HG02884 (cell line): Measurements from ENCODE around the gene PHF1.
"Not testable (repeated sequence)": the region's sequence is repeated elsewhere in the genome, so short reads cannot be mapped to it uniquely, and the experiment has no call there.

Experiments used
- ATAC-seq: cut with Tn5 transposase; IDR thresholded peaks from one replicate; pipeline ENCODE4 v1.9.1; 2021; ENCODE audit warnings: mild to moderate bottlenecking, moderate library complexity; ENCODE audit not compliant: unreplicated experiment

Gene PHF1

GRCh38 chr6:33391278-33391921 lies 19.4 kb upstream of the PHF1 start, which contains the start of gene KIFC1:
Gene KIFC1, plus strand, starts transcription at chr6:33391823. Its CDS starts 163 bp downstream, at chr6:33391986.
- ATAC-seq = peak; percentile 79

GRCh38 chr6:33391922-33392594 lies 18.8 kb upstream of the PHF1 start:
- ATAC-seq = peak; percentile 13

GRCh38 chr6:33392595-33392948 lies 18.2 kb upstream of the PHF1 start:
- no peak for ATAC-seq

- no peak for ATAC-seq
Observed at GRCh38 chr6:33392979-33393378, 17.8 kb upstream of the PHF1 start.

- ATAC-seq = no peak
Observed at GRCh38 chr6:33397541-33397940, 13.3 kb upstream of the PHF1 start.

- ATAC-seq = not testable (repeated sequence)
Observed at GRCh38 chr6:33398601-33399000, 12.2 kb upstream of the PHF1 start.

GRCh38 chr6:33399881-33400280 lies 10.9 kb upstream of the PHF1 start:
- not testable (repeated sequence) for ATAC-seq

GRCh38 chr6:33404884-33405283 lies 5.9 kb upstream of the PHF1 start:
- no peak for ATAC-seq

- ATAC-seq = no peak
Observed at GRCh38 chr6:33405386-33405940, 5.4 kb upstream of the PHF1 start.

GRCh38 chr6:33406126-33406525 lies 4.7 kb upstream of the PHF1 start:
- ATAC-seq = no peak

- ATAC-seq = no peak
Observed at GRCh38 chr6:33407132-33407718, 3.6 kb upstream of the PHF1 start.

GRCh38 chr6:33410050-33410710 lies 634 bp upstream of the PHF1 start:
- peak; percentile 80 for ATAC-seq

GRCh38 chr6:33411632-33412005 lies 805 bp downstream of the PHF1 start:
- no peak for ATAC-seq

GRCh38 chr6:33412140-33413009 lies 1.6 kb downstream of the PHF1 start:
- no peak for ATAC-seq

- ATAC-seq = no peak
Observed at GRCh38 chr6:33413241-33414120, 2.7 kb downstream of the PHF1 start.

GRCh38 chr6:33414592-33415271 lies 3.9 kb downstream of the PHF1 start:
- no peak for ATAC-seq

- ATAC-seq = no peak
Observed at GRCh38 chr6:33415831-33416230, 5.0 kb downstream of the PHF1 start.

- no peak for ATAC-seq
Observed at GRCh38 chr6:33416386-33417127, 5.7 kb downstream of the PHF1 start.
